HFFc6 (cell line): Measurements from ENCODE around the gene IBA57. TPM values are rescaled to one million over a fixed set of nuclear protein-coding genes. Genes with fewer than 3 reads are reported as not detected.

ENCODE experiments used
- DNase-seq: peaks from one replicate; pipeline ENCODE4 v3.0.0-alpha.2; 2018
- H3K27ac Mint-ChIP-seq: 2 replicates; pipeline ENCODE4 v1.8.0; 2020; ENCODE audit warnings: mild to moderate bottlenecking, mixed read lengths
- H3K27me3 Mint-ChIP-seq: 2 replicates; pipeline ENCODE4 v1.8.0; 2021; ENCODE audit warnings: mild to moderate bottlenecking, moderate library complexity, mixed read lengths; ENCODE audit not compliant: insufficient read depth
- H3K36me3 Mint-ChIP-seq: 2 replicates; pipeline ENCODE4 v1.8.0; 2021; ENCODE audit warnings: low read depth, mixed read lengths
- H3K4me1 Mint-ChIP-seq: 2 replicates; pipeline ENCODE4 v1.8.0; 2020; ENCODE audit warnings: low read depth, mixed read lengths
- H3K4me3 Mint-ChIP-seq: 2 replicates; pipeline ENCODE4 v1.8.0; 2020; ENCODE audit warnings: mild to moderate bottlenecking, moderate library complexity, mixed read lengths
- H3K9me3 Mint-ChIP-seq: 2 replicates; pipeline ENCODE4 v1.8.0; 2020; ENCODE audit warnings: mild to moderate bottlenecking, mixed read lengths
- CTCF ChIP-seq: fragments of 200-600 bp; sonication (generic); IDR thresholded peaks from 2 replicates; pipeline ENCODE4 v1.5.0; 2021; ENCODE audit warnings: antibody characterized with exemption, mild to moderate bottlenecking
- total RNA-seq, 6 experiments: library from RNA; stranded (reverse); fragmentation: NEBNext Ultra II Directional; extraction: Animal tissue kit (Norgen Biotek cat#: 25700); gene quantifications; 2 replicates in 1 of 6; 3 replicates in 5 of 6; pipeline ENCODE4 v1.2.3, GENCODE V29; 2021

Gene IBA57
- total RNA-seq, 6 experiments from 2014 or later, result 4.2 to 5.8 (median 4.7) TPM

GRCh38 chr1:228176024-228176395, 10.4 kb downstream of the IBA57 start:
- no peak for TF ChIP-seq CTCF
- Mint-ChIP-seq H3K4me3 (no peak overlapping the region), H3K9me3 (no peaks in the 10 kb centered on the region), H3K36me3 (no peaks in the 10 kb centered on the region), H3K27ac (no peak overlapping the region), H3K4me1 (no peaks in the 10 kb centered on the region), H3K27me3 (no peaks in the 10 kb centered on the region; the same call in 1 of the 2 replicates)
- DNase-seq, result no peak

- Mint-ChIP-seq H3K36me3 (no peaks in the 10 kb centered on the region; the same call in 1 of the 2 replicates), H3K9me3 (no peaks in the 10 kb centered on the region), H3K27me3 (peaks cover 2% of the 10 kb centered on the region; the same call in 1 of the 2 replicates), H3K4me1 (no peaks in the 10 kb centered on the region), H3K4me3 (no peak overlapping the region), H3K27ac (no peak overlapping the region)
- no peak for DNase-seq
- no peak for TF ChIP-seq CTCF
Measured at GRCh38 chr1:228176461-228177182, 11.0 kb downstream of the IBA57 start.

GRCh38 chr1:228177183-228177475, 11.5 kb downstream of the IBA57 start:
- Mint-ChIP-seq H3K27ac (no peak overlapping the region), H3K27me3 (peaks cover 2% of the 10 kb centered on the region; the same call in 1 of the 2 replicates), H3K9me3 (no peaks in the 10 kb centered on the region), H3K4me1 (no peaks in the 10 kb centered on the region), H3K36me3 (no peaks in the 10 kb centered on the region; the same call in 1 of the 2 replicates), H3K4me3 (no peak overlapping the region)
- no peak for TF ChIP-seq CTCF
- no peak for DNase-seq

- Mint-ChIP-seq H3K36me3 (no peaks in the 10 kb centered on the region; the same call in 1 of the 2 replicates), H3K27me3 (peaks cover 2% of the 10 kb centered on the region; the same call in 1 of the 2 replicates), H3K27ac (no peak overlapping the region; the same call in 1 of the 2 replicates), H3K9me3 (no peaks in the 10 kb centered on the region), H3K4me3 (no peak overlapping the region), H3K4me1 (no peaks in the 10 kb centered on the region)
- TF ChIP-seq CTCF, result no peak
- DNase-seq, result no peak
Measured at GRCh38 chr1:228177721-228178710, 12.4 kb downstream of the IBA57 start.

- TF ChIP-seq CTCF, result no peak
- Mint-ChIP-seq H3K27me3 (peaks cover 2% of the 10 kb centered on the region; the same call in 1 of the 2 replicates), H3K27ac (no peak overlapping the region), H3K9me3 (no peaks in the 10 kb centered on the region), H3K36me3 (no peaks in the 10 kb centered on the region; the same call in 1 of the 2 replicates), H3K4me3 (no peak overlapping the region), H3K4me1 (no peaks in the 10 kb centered on the region)
- no peak for DNase-seq
Measured at GRCh38 chr1:228178737-228179684, 13.4 kb downstream of the IBA57 start.
